G401 (cell line): ENCODE measurements around the gene GALNT9. TPM values are rescaled to one million over a fixed set of nuclear protein-coding genes. Genes with fewer than 3 reads are reported as not detected.
"Not testable (repeated sequence)": the region's sequence is repeated elsewhere in the genome, so short reads cannot be mapped to it uniquely, and the experiment has no call there.

Experiments
- DNase-seq: peaks from one replicate; pipeline ENCODE4 v3.0.0-alpha.2; 2015; ENCODE audit warnings: low spot score
- in situ Hi-C: cut with HindIII; loops from 2 replicates; pipeline ENCODE4 v1.10.0; 2016; ENCODE audit warnings: low sequenced_read_pairs, mixed read lengths
- total RNA-seq: library from RNA; depleted of rRNA; stranded (reverse); fragments of >200 nt; shearing (Covaris generic); gene quantifications from 2 replicates; pipeline ENCODE4 v1.2.3, GENCODE V29; 2014

GALNT9 gene
- total RNA-seq, 1 experiment from 2014 or later = 0.10 TPM

DNA sequence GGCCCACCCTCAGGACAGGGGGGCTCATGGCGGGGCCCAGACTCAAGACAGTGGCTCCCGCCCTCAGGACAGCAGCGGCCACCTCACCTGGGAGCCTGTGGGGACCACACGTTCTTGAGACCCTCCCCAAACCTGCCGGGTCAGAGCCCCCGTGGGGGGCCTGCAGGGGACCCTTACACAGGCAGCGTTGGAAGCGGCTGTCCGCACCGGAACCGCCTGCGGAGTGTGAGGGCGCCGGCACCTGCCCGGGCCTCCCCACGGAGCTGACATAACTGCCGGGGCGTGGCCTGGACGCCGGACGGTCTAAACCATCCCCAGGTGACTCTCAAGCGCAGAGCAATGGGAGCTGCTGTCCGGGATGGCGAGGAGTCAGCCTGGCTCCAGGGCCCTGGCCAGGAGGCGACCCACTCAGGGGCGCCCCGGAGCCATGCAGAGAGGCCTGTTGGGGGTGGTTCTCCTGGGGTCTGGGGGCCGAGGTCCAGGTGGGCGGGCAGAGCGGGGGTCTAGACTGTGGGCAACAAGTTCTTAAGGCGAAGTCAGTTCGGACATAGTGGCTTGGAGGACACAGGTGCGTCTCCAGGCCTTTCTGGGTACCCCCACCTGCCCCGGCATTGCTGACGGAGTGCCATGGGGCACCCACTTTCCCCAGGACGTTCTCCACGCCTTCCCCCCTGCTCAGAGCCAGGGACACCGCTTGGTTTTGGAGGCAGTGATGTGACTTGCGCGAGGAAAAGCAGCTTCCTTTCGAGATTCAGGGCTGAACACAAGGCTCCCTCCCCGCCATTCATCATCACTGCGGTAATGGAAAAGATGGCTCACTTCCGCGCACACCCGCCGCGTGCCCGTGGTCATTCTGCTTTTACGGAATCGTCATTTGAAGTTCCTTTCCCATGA lies 23.2 kb downstream of the GALNT9 start:
- in situ Hi-C loops = no loop called here
- DNase-seq = no peak

DNA sequence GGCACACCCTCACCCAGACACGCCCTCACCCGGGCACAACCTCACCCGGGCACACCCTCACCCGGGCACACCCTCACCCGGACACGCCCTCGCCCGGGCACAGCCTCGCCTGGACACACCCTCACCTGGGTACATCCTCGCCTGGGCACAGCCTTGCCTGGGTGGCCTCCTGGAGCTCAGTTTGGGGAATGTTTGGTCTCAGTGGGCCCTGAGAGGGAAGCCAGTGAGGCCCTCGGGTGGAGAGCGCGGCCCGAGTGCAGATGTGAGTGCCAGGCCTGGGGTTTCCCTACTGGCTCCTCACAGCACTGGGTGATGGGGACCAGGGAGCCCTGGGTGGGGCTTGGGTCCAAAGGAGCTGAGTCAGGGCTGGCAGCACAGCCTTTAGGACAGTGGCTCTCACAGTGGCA lies 23.8 kb downstream of the GALNT9 start:
- no peak for DNase-seq
- in situ Hi-C loops = no loop called here

DNA sequence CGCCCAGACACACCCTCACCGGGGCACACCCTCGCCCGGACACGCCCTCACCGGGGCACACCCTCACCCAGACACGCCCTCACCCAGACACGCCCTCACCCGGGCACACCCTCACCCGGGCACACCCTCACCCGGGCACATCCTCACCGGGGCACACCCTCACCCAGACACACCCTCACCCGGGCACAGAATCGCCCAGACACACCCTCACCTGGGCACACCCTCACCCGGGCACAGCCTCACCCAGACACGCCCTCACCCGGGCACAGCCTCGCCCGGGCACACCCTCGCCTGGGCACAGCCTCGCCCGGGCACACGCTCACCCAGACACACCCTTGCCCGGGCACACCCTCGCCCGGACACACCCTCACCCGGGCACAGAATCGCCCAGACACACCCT lies 24.5 kb downstream of the GALNT9 start:
- in situ Hi-C loops, DNase-seq: not testable (repeated sequence)

DNA sequence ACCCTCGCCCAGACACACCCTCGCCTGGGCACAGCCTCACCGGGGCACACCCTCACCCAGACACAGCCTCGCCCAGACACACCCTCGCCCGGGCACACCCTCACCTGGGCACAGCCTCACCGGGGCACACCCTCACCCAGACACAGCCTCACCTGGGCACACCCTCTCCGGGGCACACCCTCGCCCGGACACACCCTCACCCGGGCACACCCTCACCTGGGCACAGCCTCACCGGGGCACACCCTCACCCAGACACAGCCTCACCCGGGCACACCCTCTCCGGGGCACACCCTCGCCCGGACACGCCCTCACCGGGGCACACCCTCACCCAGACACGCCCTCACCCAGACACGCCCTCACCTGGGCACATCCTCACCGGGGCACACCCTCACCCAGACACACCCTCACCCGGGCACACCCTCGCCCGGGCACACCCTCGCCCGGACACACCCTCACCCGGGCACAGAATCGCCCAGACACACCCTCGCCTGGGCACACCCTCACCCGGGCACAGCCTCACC lies 25.5 kb downstream of the GALNT9 start:
- in situ Hi-C loops, DNase-seq: not testable (repeated sequence)

DNA sequence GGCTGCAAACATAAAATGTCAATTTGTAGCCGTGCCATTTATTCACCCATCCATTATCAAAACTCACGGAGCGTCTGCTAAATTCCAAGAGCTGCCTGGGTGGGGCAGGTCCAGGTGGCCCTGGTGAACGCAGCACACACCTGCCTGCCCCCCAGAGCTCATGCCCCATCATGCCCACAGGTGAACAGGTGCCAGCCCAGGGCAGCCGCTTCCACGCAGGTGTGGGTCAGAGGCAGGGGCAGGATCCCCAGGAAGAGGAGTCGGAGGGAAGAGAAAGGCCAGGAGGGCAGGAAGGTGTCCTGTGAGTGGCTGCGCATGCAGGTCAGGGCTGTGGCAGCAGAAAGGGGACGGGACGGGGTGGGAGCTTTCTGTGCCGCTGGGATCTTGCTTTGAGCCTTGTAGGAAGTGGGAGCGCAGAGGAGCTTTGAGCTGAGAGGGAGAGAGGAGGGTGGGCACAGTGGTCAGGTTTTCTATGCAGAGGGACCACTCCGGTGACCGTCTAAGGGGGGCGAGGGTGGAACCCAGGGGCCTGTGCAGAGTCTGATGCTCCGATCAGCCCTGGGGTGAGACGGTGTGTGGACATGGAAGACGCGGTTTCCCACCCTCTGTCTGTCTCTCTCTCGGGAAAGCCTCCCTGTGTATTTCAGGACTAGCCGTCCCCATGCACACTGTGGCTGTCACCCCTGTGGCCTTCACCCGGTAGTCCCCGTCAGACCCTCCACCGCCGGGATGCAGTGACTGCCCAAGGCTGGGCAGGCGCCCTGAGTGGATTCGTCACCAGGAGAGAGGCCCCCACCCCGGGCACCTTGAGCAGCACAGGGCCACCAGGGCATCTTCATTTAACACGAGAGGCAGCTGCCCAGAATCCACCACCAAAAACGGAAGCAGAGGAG lies 26.7 kb downstream of the GALNT9 start:
- in situ Hi-C loops = no loop called here
- DNase-seq = peak; percentile 43

DNA sequence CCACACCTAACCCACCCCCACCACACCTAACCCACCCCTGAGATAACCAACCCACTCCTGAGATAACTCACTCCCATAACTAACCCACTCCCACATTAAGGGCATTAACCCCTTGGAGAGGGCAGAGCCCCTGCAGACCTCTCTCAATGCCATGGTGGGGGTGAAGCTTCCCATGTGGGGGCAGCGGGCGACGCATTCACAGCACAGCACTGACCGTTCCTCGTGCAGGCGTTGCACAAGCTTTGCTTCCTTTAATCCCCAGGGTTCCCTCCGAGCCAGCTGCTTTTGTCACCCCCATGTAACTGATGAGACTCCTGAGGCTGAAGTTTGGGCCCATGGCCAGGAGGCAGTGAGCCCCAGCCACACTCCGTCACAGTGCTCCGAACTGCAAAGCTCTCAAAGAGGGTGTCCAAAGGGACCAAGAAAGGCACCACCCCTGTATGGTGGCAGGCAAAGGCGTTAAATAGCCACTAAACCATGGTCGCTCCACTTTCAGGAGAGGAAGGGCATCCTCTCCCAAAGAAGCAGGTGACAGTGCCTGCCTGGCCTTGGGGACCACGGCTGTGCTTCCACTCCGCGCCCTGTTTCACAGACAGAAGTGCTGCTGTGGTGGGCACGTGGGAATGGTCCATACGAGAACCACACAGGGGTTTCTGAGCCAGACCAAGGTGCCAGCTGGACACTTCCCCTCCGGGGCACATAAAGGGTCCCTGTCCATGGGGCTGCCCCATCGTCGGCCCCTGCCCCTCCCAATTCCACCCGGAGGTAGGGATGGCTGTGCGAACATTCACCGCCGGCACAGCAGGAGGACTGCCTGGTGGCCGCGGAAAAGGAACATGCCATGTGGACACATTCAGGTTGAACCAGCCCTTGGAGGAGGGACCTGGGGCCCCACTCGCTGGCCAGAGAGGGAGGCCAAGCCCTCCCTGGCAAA lies 28.3 kb downstream of the GALNT9 start:
- in situ Hi-C loops = no loop called here
- DNase-seq = peak; percentile 47

DNA sequence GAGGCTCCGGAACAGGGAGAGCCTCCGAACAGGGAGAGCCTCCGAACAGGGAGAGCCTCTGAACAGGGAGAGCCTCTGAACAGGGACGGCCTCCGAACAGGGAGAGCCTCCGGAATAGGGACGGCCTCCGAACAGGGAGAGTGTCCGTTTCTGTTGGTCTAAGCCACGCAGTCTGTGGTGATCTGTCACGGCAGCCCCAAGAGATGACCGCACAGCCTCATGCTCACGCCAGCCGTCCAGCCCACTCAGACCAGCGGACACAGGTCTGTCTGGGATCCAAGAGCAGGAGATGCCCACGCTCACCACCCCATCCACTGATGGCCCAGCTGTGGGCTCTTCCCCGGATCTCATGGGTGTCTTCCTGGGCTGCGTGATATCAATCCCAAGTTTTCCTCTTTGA lies 33.3 kb downstream of the GALNT9 start:
- in situ Hi-C loops = no loop called here
- peak; percentile 40 for DNase-seq

DNA sequence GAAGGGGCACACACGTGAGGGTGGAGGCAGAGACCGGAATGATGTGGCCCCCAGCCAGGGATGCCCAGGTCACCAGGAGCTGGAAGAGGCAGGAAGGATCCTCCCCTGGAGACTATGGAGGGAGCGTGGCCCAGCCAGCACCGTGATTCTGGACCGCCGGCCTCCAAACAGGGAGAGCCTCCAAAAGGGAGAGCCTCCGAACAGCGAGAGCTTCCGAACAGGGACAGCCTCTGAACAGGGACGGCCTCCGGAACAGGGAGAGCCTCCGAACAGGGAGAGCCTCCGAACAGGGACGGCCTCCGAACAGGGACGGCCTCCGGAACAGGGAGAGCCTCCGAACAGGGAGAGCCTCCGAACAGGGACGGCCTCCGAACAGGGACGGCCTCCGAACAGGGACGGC lies 33.8 kb downstream of the GALNT9 start:
- DNase-seq, in situ Hi-C loops: not testable (repeated sequence)

DNA sequence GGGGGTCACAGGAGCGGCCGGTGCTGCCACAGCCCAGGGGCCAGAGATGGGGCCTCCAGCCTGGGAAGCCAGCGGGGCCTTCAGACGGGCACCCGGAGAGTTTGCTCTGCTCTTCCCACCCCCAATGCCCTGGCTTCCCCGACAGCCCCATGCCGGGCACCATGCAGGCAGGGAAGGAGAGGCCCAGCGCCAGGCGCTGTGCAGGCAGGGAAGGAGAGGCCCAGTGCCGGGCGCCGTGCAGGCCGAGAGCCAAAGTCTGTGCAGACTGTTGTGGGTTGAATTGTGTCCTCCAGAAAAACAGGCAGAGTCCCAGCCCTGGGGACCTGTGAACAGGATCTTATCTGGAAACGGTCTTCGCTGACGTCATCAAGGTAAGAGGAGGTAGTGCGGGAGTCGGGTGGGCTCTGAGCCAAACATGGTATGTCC lies 34.3 kb downstream of the GALNT9 start:
- peak; percentile 80 for DNase-seq
- in situ Hi-C loops = no loop called here

DNA sequence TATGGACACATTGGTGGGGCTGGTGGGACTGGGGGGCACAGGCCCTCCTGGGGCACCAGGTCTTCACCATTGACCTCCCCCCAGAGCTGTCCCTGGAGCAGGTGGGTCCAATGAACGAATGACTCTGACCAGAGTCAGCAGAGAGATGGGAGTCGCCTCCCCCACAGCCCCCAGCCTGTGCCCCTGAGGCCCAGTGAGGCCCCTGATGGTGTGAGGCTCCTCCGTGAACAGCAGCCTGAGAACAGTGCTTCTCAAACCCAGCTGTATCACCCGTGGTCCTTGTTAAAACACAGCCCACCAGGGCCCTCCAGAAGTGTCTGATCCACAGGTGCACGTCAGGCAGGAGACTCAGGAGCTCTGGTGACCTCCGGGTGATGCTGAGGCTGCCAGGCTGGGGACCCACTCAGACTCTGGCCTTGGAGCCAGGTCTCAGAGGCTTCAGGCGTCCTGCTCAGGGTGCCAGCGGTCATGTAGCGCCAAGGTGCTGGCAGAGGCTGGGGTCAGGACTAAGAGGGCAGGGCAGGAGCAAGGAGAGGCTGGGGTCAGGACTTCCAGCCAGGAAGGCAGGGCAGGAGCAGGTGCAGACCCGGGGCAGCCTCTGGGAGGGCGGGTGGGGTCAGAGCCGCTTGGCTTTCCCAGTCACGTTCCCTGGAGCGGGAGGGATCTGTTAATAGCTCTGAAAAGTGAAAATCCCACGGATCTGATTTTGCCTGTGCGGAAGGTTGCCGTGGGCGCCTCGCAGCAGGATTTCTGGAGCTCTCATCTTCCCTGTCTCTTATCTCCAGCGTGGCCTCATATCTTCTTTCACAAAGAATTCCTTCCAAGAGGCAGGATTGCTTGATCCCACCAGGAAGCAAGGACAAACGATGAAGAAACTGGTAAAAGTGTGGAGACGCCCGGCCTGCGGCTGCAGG lies 35.0 kb downstream of the GALNT9 start:
- in situ Hi-C loops = no loop called here
- DNase-seq = no peak

DNA sequence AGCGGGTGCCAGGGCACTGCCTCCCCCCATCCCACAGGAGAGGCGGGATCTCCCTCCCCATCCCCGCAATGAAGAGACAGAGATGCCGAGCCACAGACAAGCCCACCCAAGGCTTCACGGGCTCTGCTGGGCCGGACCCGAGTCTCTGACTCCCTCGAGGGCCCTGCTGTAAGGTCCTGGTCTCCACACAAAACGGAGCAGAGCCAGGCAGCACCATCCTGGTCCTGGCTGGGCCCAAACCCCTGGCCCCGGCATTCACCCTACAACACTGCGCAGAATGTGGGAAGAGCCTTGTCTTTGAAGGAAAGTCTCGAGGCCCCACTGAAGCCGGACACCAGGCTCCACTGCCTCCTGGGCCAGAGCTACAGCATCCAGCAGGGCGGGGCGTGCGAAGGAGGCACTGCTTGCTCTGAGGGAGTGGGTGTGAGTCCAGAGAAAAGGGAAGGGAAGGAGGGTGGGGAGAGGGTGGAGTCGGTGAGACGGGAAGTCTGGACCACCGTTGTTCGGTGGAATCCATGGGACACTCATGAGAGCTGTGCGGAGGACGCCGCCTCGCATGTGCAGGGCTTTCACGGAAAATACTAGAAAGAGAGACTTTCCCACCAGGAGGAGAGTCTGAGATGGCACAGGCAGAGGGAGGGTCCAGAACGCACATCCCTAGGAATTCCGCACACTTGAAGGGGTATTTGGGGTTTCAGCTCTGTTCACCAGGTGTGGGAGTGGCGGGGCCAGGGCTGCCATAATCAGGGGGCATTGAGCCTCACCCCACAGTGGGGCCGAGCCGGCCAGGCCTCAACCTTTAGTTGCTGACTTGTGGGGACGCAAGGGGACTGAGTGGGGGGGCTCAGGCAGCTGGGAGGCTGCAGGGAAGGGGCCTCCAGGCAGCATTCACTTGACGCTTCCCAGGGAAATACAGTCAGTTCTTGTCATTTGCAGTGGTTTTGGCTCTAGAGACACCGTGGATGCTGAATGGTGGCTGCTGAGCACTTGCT lies 36.8 kb downstream of the GALNT9 start:
- no peak for DNase-seq
- in situ Hi-C loops = no loop called here

DNA sequence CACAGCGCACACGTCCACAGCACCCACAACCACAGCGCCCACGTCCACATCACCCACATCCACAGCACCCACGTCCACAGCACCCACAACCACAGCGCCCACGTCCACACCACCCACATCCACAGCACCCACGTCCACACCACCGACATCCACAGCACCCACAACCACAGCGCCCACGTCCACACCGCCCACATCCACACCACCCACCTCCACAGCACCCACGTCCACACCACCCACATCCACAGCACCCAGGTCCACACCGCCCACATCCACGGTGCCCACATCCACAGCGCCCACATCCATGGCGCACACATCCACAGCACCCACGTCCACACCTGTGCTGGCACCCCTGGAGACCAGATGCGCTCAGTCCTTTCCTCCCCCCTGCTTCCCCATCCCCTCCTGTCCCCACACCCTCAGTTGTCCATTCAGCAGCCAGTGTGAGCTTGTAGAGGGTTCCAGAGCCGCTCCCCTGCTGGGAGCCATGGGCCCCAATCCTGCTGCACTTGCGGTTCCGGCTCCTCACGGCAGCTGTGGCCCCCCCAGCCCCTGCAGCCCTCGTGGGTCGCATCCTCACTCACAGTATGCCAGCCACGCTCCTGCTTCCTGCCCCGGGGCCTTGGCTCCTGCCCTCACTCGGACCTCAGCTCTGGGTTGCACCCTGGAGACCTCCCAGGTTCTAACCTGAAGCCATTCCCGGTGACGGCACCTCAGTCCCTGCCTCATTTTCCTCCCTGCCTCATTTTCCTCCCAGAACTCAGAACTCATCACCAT lies 37.8 kb downstream of the GALNT9 start:
- DNase-seq = no peak
- in situ Hi-C loops = no loop called here

DNA sequence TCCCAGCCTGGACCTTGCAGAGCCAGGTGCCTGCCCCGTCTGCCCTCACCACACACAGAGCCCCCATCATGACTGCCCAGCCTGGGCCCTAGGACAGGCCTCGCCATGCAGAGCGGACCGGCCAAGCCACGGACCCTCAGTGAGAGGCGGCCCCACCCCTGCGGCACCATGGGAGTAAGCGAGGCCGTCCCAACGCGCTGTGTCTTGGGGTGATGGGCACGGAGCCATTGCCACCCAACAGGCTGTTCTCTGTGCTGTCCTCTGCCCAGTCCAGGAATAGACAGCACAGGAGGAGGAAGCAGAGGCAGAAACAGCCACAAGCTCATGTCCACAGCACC lies 39.2 kb downstream of the GALNT9 start:
- no peak for DNase-seq
- in situ Hi-C loops = no loop called here

DNA sequence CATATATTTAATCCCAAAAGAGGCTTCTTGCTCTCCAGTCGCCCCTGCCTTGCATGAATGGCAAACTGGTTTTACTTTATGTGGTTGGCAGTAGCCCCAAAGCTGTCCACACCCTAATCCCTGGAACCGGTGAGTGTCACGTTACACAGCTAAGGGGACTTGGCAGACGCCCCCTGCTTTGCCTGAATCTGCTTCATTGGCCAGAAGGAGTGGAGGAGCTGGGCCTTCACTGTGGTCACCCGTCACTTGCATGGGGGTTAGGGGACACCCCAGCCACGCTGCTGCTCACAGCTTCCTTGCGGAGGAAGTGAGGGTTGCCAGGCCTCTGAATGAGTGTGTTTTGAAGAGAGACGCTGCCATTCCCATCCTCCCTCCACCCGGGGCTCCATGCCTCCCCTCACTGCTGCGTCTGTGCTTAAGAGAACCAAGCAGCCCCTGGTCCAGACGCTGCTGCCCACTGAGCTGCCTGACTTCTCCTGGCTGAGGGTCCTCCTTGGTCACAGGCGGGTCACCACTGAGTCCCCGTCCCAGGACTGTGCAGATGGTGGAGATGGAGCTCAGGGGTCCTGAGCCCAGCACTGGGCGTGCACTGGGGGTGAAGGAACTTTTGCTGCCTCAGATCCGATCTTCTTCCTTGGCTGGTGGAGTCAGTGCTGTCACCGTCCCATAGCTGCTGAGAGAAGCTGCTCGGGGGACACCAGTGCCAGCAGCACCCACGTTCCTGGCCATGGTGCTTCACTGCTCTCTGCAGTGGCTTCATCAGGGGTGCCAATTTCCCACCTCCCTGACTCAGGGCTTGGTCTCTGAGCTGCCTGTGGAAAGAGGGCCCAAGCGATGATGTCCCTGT lies 39.8 kb downstream of the GALNT9 start:
- in situ Hi-C loops = no loop called here
- DNase-seq = no peak

DNA sequence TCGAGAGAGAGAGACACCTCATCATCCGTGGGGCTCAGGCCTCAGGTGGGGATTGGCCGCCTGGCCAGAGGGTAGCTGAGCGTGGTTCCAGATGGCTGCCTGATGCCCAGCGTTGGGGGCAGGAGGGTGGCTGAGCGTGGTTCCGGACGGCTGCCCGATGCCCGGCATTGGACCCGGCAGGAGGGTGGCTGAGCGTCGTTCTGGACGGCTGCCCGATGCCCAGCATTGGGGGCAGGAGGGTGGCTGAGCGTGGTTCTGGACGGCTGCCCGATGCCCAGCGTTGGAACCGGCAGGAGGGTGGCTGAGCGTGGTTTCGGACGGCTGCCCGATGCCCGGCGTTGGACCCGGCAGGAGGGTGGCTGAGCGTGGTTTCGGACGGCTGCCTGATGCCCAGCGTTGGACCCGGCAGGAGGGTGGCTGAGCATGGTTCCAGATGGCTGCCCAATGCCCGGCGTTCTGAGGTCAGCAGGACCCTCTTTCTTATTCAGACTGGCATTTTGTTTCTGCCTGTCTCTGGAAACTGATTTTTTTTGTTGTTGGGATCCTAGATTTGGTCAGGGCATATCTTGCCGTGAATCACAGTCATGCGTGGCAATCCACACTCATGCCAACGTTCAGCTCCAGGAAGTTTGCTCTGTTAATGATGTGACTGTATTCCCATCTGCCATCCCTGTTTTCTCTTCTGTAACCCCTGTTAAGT lies 40.7 kb downstream of the GALNT9 start:
- peak; percentile 80 for DNase-seq
- in situ Hi-C loops = no loop called here
